ENCODE measurements around the gene ZNF493.

ZNF493 gene

GRCh38 chr19:21463449-21464105 lies 66.6 kb downstream of the ZNF493 start:
- DNase-seq (ENCODE audit: low read depth), result no peak

- DNase-seq (ENCODE audit: low read depth), result no peak
Observed at GRCh38 chr19:21466627-21467026, 69.7 kb downstream of the ZNF493 start.

GRCh38 chr19:21468791-21469190 lies 71.9 kb downstream of the ZNF493 start:
- no peak for DNase-seq (ENCODE audit: low read depth)

- no peak for DNase-seq (ENCODE audit: low read depth)
Observed at GRCh38 chr19:21472507-21472906, 75.6 kb downstream of the ZNF493 start.

- DNase-seq (ENCODE audit: low read depth), result peak; percentile 63
Observed at GRCh38 chr19:21474671-21475181, 77.8 kb downstream of the ZNF493 start.

All from EH (cell line).